Adrenal gland (tissue), 12 donors: Measurements from ENCODE around the gene THRSP. TPM values are rescaled to one million over a fixed set of nuclear protein-coding genes. Genes with fewer than 3 reads are reported as not detected.

Source experiments
- DNase-seq, 7 donors: peaks; one replicate each; pipeline ENCODE4 v3.0.0-alpha.2; 2019 to 2020
- H3K27ac ChIP-seq, 5 donors: fragments of 200-600 bp; sonication (generic) in 4 of 5; 1 replicate in 3 of 5; 2 replicates in 2 of 5; pipeline versions ENCODE4 v1.5.1 to v1.8.0; 2016 to 2020; ENCODE audit warnings: mild to moderate bottlenecking in 1 of 5
- H3K27me3 ChIP-seq: fragments of 200-600 bp; 2 replicates; pipeline ENCODE4 v1.8.0; 2021
- H3K36me3 ChIP-seq, 2 donors: fragments of 200-600 bp; replicated peaks in 1 of 2; 1 replicate in 1 of 2; 2 replicates in 1 of 2; pipeline versions ENCODE4 v1.5.1 to v1.8.0; 2018 to 2022
- H3K4me1 ChIP-seq, 2 donors: fragments of 200-600 bp; replicated peaks in 1 of 2; 1 replicate in 1 of 2; 2 replicates in 1 of 2; pipeline versions ENCODE4 v1.5.1 to v1.8.0; 2018 to 2021
- H3K4me3 ChIP-seq, 4 donors: fragments of 200-600 bp; sonication (generic) in 3 of 4; one replicate each; pipeline ENCODE4 v1.5.1; 2016 to 2018
- H3K9me3 ChIP-seq, 3 donors: fragments of 200-600 bp; sonication (generic) in 1 of 3; replicated peaks in 1 of 3; 1 replicate in 2 of 3; 2 replicates in 1 of 3; pipeline versions ENCODE4 v1.5.1 to v1.8.0; 2016 to 2021
- POLR2A ChIP-seq, 2 donors: fragments of 450-650 bp; IDR thresholded peaks; one replicate each; pipeline ENCODE4 v1.6.1; 2017; ENCODE audit warnings: antibody characterized with exemption in 2 of 2, mild to moderate bottlenecking in 2 of 2, moderate library complexity in 1 of 2
- WGBS, 4 donors: extraction: QIAGEN DNeasy Blood & Tissue Kit in 2 of 4; methylation state at CpG; one replicate each; pipeline versions ENCODE4 v1.1.5 to v1.1.7; 2013 to 2017; 5-methylcytosine and 5-hydroxymethylcytosine counted together
- intact Hi-C, 2 donors: fragments of 100-400 bp; cut with DNase I; formaldehyde crosslinking; loops; one replicate each; pipeline versions ENCODE4 v1.14.1 to v1.15.0; 2022 to 2023
- polyA plus RNA-seq, 3 donors: library from polyadenylated mRNA; stranded (reverse); fragments of 200-250 nt in 2 of 3; fragments of 350-450 nt in 1 of 3; fragmentation: Illumina TruSeq in 1 of 3; extraction: RNeasy Lipid Tissue Mini Kit (QIAGEN cat#74804) in 1 of 3; gene quantifications; one replicate each; pipeline ENCODE4 v1.2.3, GENCODE V29; 2013 to 2014
- total RNA-seq, 9 donors: library from RNA; depleted of rRNA in 4 of 9; stranded (reverse); fragments of >200 nt in 4 of 9; fragments of 120-200 nt in 1 of 9; fragmentation: NEBNext Ultra II Directional in 1 of 9; extraction: Animal tissue kit (Norgen Biotek cat#: 25700) in 1 of 9; gene quantifications; one replicate each; pipeline versions ENCODE4 v1.1.0 to v1.2.4, GENCODE V29; 2013 to 2023
- TF ChIP-seq, protein P1 (sequence below), 6 experiments: fragments of 450-650 bp in 4 of 6; fragments of 200-600 bp in 2 of 6; sonication (generic) in 1 of 6; IDR thresholded peaks; 1 replicate in 5 of 6; 2 replicates in 1 of 6; pipeline versions ENCODE4 v1.5.1 to v1.8.0; 2016 to 2021; ENCODE audit warnings: antibody characterized with exemption in 6 of 6, mild to moderate bottlenecking in 2 of 6, moderate library complexity in 1 of 6
- donor health status: healthy with polysubstance abuse.
- donor health status: Bipolar disorder and iron deficiency.
- donor health status: DM: yes; HTN: yes; CAD: no.
- donor health status: DM: no; HTN: no; CAD: no.
- donor health status: DM: no; HTN: no; CAD: no.
- donor health status: DM: yes; HTN: yes; CAD: no.

Gene THRSP
- total and polyA plus RNA-seq, 12 donors: 0.22 to 64.5 (median 1.3) TPM; not detected in 1

DNA sequence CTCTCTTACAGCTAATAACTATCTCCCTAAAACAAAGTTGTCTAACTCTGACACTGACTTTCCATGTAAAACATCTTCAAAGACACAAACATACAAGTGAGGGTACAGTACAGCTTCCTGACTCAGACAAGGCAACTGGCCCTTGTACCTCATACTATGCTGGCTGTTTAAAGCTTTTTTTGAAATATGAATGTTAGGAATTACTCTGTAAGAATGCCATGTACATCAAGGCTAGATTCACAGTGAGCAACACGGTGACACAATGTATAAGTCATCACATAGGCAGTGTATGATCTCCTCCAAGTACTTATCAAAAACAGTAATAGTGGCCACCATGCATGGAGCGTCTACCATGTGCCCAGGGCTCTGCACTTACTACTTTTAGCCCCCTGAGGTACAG is 47.2 kb downstream of the THRSP start:
- H3K27ac ChIP-seq: no peak overlapping the region
- intact Hi-C loops: no loop called here
- 85 to 100% (median 95%) methylated on average over 2 of the region's 2 CpGs for WGBS, 4 donors
- no peak overlapping the region for H3K4me3 ChIP-seq
- no peak for TF ChIP-seq POLR2A (IDR thresholded peaks at IDR 0.05)
- no peaks in the 10 kb centered on the region for H3K27me3 ChIP-seq
- peaks cover 0 to 6% of the 10 kb centered on the region in 2 donors for H3K36me3 ChIP-seq
- no peaks in the 10 kb centered on the region for H3K9me3 ChIP-seq
- no peak for DNase-seq
- no peaks in the 10 kb centered on the region for H3K4me1 ChIP-seq

DNA sequence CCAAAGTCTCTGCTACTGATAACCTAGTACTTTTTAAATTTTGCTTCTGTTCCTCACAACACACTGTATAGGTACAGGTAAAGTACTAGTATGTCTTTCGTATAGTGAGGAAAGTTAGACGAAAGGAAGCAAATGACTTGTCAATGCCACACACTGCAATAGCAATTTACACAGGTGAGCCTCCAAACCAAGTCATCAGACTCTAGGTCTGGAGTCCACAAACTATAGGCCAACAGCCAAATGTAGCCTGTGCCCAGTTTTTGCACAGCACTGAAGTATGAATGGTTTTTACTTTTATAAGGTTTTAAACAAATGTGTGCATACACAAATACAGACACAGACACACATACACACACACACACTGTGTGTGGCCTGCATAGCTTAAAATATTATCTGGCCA is 47.6 kb downstream of the THRSP start:
- H3K4me3 ChIP-seq: no peak overlapping the region
- DNase-seq: no peak
- 85 to 98% (median 90%) methylated on average over 2 of the region's 2 CpGs for WGBS, 4 donors
- no peaks in the 10 kb centered on the region for H3K4me1 ChIP-seq
- no peaks in the 10 kb centered on the region for H3K9me3 ChIP-seq
- H3K27me3 ChIP-seq: no peaks in the 10 kb centered on the region
- H3K36me3 ChIP-seq: peaks cover 0 to 6% of the 10 kb centered on the region in 2 donors
- intact Hi-C loops: no loop called here
- TF ChIP-seq POLR2A (IDR thresholded peaks at IDR 0.05): no peak
- TF ChIP-seq, protein P1, sequence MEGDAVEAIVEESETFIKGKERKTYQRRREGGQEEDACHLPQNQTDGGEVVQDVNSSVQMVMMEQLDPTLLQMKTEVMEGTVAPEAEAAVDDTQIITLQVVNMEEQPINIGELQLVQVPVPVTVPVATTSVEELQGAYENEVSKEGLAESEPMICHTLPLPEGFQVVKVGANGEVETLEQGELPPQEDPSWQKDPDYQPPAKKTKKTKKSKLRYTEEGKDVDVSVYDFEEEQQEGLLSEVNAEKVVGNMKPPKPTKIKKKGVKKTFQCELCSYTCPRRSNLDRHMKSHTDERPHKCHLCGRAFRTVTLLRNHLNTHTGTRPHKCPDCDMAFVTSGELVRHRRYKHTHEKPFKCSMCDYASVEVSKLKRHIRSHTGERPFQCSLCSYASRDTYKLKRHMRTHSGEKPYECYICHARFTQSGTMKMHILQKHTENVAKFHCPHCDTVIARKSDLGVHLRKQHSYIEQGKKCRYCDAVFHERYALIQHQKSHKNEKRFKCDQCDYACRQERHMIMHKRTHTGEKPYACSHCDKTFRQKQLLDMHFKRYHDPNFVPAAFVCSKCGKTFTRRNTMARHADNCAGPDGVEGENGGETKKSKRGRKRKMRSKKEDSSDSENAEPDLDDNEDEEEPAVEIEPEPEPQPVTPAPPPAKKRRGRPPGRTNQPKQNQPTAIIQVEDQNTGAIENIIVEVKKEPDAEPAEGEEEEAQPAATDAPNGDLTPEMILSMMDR (IDR thresholded peaks at IDR 0.05): no peak
- no peak overlapping the region for H3K27ac ChIP-seq

DNA sequence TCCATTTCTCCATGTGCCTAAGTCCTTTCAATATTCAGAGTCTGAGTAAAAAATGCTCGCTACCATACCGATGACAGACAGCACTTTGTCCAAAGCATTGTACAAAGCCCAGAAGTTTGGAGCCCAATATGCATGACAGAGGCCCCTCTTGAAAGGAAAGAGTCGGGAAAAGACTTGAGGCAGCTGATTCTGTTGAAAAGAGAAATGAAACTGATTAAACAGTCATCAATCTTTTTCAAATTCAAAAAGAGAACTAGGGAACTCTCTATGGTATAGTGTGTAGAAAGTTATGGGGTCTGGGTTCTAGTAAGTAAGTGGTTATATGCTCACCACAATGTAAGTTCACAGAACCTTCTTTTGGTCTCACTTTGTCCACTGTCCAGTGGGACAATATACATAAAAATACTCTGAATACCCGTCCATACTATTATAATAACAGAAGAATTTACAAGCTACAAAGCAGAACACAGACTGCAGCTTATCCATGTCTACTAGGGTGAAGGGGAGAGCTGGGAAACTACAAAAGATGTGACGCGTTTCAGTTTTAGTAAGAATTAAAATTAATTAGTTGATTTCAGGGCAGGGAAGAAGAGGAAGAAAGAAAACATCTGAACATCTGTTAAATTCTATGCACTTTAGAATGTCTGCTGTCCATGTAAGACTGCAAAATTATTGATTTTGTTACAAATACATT is 49.1 kb downstream of the THRSP start:
- Histone ChIP-seq H3K36me3 (peaks cover 0 to 6% of the 10 kb centered on the region in 2 donors), H3K27me3 (no peaks in the 10 kb centered on the region), H3K4me3 (no peak overlapping the region), H3K27ac (no peak overlapping the region), H3K4me1 (no peaks in the 10 kb centered on the region), H3K9me3 (no peaks in the 10 kb centered on the region)
- TF ChIP-seq POLR2A (IDR thresholded peaks at IDR 0.05): no peak
- TF ChIP-seq, protein P1 (IDR thresholded peaks at IDR 0.05): no peak
- intact Hi-C loops: no loop called here
- DNase-seq: no peak
- WGBS, 4 donors: 77 to 88% (median 82%) methylated on average over 6 of the region's 6 CpGs

Other genes with a start within 250 kb of the THRSP start
- 100 to 1,000 TPM in 2 of 9 donors, 10 to 100 TPM in 7; 39.6 to 108 (median 71.7) TPM for gene RSF1, start 243.1 kb upstream of the THRSP start, total RNA-seq
- 10 to 100 TPM; 12.7 to 82.9 (median 34.0) TPM for gene RSF1, start 243.1 kb upstream of the THRSP start, polyA plus RNA-seq
- 100 to 1,000 TPM in 7 of 9 donors, 10 to 100 TPM in 2; 85.6 to 339 (median 136) TPM for gene AAMDC, start 242.7 kb upstream of the THRSP start, total RNA-seq
- gene AAMDC, start 242.7 kb upstream of the THRSP start, polyA plus RNA-seq: 100 to 1,000 TPM; 197 to 581 (median 270) TPM
- 10 to 100 TPM; 17.8 to 69.6 (median 39.5) TPM for gene INTS4, start 69.2 kb upstream of the THRSP start, total RNA-seq
- 10 to 100 TPM; 34.4 to 37.3 (median 36.5) TPM for gene INTS4, start 69.2 kb upstream of the THRSP start, polyA plus RNA-seq
- gene KCTD14, start 40.6 kb upstream of the THRSP start, total RNA-seq: 10 to 100 TPM; 12.7 to 67.0 (median 29.8) TPM
- gene KCTD14, start 40.6 kb upstream of the THRSP start, polyA plus RNA-seq: 10 to 100 TPM in 2 of 3 donors, 1 to 10 TPM in 1; 9.5 to 84.7 (median 19.6) TPM
- gene NDUFC2, start 16.0 kb downstream of the THRSP start, total RNA-seq: 100 to 1,000 TPM; 259 to 487 (median 380) TPM
- 100 to 1,000 TPM in 2 of 3 donors, 10 to 100 TPM in 1; 75.4 to 200 (median 139) TPM for gene NDUFC2, start 16.0 kb downstream of the THRSP start, polyA plus RNA-seq
- 10 to 100 TPM; 28.9 to 64.0 (median 49.2) TPM for gene ALG8, start 75.8 kb downstream of the THRSP start, total RNA-seq
- gene ALG8, start 75.8 kb downstream of the THRSP start, polyA plus RNA-seq: 100 to 1,000 TPM in 2 of 3 donors, 10 to 100 TPM in 1; 92.1 to 129 (median 119) TPM
- gene KCTD21, start 124.8 kb downstream of the THRSP start, total RNA-seq: 10 to 100 TPM; 17.0 to 32.9 (median 28.3) TPM
- 10 to 100 TPM in 2 of 3 donors, 1 to 10 TPM in 1; 9.3 to 54.0 (median 11.7) TPM for gene KCTD21, start 124.8 kb downstream of the THRSP start, polyA plus RNA-seq
- gene USP35, start 125.1 kb downstream of the THRSP start, total RNA-seq: 10 to 100 TPM; 13.6 to 47.9 (median 34.0) TPM
- 10 to 100 TPM; 16.5 to 75.9 (median 30.1) TPM for gene USP35, start 125.1 kb downstream of the THRSP start, polyA plus RNA-seq